Nephron (organoid): ENCODE measurements around the gene NEDD4L.

Source experiments
- H3K27ac Mint-ChIP-seq, 3 experiments: 2 replicates each; pipeline ENCODE4 v1.8.0; 2020; ENCODE audit warnings: mixed read lengths in 3 of 3, mild to moderate bottlenecking in 2 of 3, moderate library complexity in 1 of 3
- H3K27me3 Mint-ChIP-seq: 2 replicates; pipeline ENCODE4 v1.8.0; 2021; ENCODE audit warnings: low read depth, mild to moderate bottlenecking, moderate library complexity, mixed read lengths
- H3K36me3 Mint-ChIP-seq: 2 replicates; pipeline ENCODE4 v1.8.0; 2020; ENCODE audit warnings: low read depth, mixed read lengths
- H3K4me1 Mint-ChIP-seq: 2 replicates; pipeline ENCODE4 v1.8.0; 2020; ENCODE audit warnings: mixed read lengths
- H3K4me3 Mint-ChIP-seq, 3 experiments: 2 replicates each; pipeline ENCODE4 v1.8.0; 2020; ENCODE audit warnings: mild to moderate bottlenecking in 3 of 3, mixed read lengths in 3 of 3, moderate library complexity in 2 of 3
- H3K9me3 Mint-ChIP-seq: 2 replicates; pipeline ENCODE4 v1.8.0; 2020; ENCODE audit warnings: mixed read lengths
- CTCF ChIP-seq, 3 experiments: fragments of 200-600 bp; sonication (generic); IDR thresholded peaks; one replicate each; pipeline ENCODE4 v1.5.0; 2021; ENCODE audit warnings: antibody characterized with exemption in 3 of 3; ENCODE audit not compliant: unreplicated experiment in 3 of 3

The NEDD4L gene

GRCh38 chr18:58216071-58216481 is 172.1 kb downstream of the NEDD4L start:
- Mint-ChIP-seq H3K4me1 (peaks cover 21% of the 10 kb centered on the region), H3K4me3 (peak overlapping the region in 1 of 3 experiments; percentile 4), H3K27ac (peak overlapping the region; percentile 15 to 76 (median 58)), H3K27me3 (no peaks in the 10 kb centered on the region), H3K9me3 (no peaks in the 10 kb centered on the region), H3K36me3 (no peaks in the 10 kb centered on the region)
- TF ChIP-seq CTCF (IDR thresholded peaks at IDR 0.05; ENCODE audit: unreplicated experiment in 3 of 3), result no peak

DNA sequence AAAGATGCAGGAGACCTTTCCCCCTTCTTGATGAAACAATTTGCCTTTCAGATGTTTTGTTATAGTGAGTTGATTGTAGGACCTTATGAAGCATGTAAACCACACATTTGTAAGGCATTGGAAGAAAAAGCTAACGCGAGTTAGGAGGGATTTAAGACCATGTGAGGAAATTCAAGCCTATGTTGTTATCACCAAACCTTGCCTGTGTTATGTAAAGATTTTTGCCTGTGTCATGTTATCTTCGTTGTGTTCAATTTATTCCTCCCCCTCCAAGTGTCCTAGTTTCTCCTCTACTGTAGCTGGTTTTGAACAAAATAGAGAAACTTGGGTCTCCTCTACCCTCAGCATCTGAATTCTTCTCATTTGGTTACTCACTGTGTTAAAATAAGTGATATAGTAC is 173.0 kb downstream of the NEDD4L start:
- H3K36me3 Mint-ChIP-seq, result no peaks in the 10 kb centered on the region
- H3K27me3 Mint-ChIP-seq, result no peaks in the 10 kb centered on the region
- TF ChIP-seq CTCF (IDR thresholded peaks at IDR 0.05; ENCODE audit: unreplicated experiment in 3 of 3), result no peak
- peak overlapping the region in 1 of 3 experiments; percentile 56 for H3K27ac Mint-ChIP-seq
- H3K4me3 Mint-ChIP-seq, result no peak overlapping the region
- H3K9me3 Mint-ChIP-seq, result no peaks in the 10 kb centered on the region
- H3K4me1 Mint-ChIP-seq, result peaks cover 27% of the 10 kb centered on the region

DNA sequence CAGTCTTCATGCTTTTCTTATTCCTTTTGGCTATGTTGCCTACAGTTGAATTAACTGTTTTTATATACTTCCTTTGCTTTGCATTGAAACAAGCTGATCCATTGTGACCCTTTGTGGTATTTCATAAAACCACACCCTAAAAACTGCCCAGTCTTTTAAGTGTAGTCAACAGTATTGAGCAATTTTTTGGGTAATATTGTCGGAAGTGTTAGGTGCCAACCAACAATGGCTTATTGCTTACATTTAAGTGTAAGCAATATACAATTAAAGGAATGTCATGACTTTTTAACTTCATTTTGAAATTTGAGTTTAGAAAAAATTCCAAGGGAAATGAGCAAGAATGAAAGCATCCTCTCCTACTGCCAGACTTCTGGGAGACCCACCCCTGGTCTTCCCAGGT is 174.1 kb downstream of the NEDD4L start:
- no peak overlapping the region for H3K27ac Mint-ChIP-seq
- no peak for TF ChIP-seq CTCF (IDR thresholded peaks at IDR 0.05; ENCODE audit: unreplicated experiment in 3 of 3)
- peaks cover 37% of the 10 kb centered on the region for H3K4me1 Mint-ChIP-seq
- H3K36me3 Mint-ChIP-seq, result no peaks in the 10 kb centered on the region
- H3K9me3 Mint-ChIP-seq, result no peaks in the 10 kb centered on the region
- H3K27me3 Mint-ChIP-seq, result no peaks in the 10 kb centered on the region
- H3K4me3 Mint-ChIP-seq, result no peak overlapping the region

- H3K27ac Mint-ChIP-seq, result peak overlapping the region; percentile 55 to 87 (median 69)
- H3K9me3 Mint-ChIP-seq, result no peaks in the 10 kb centered on the region
- peaks cover 37% of the 10 kb centered on the region for H3K4me1 Mint-ChIP-seq
- no peaks in the 10 kb centered on the region for H3K36me3 Mint-ChIP-seq
- H3K27me3 Mint-ChIP-seq, result no peaks in the 10 kb centered on the region
- H3K4me3 Mint-ChIP-seq, result no peak overlapping the region
- TF ChIP-seq CTCF (IDR thresholded peaks at IDR 0.05; ENCODE audit: unreplicated experiment in 3 of 3), result no peak
Measured at GRCh38 chr18:58221060-58221725, 177.2 kb downstream of the NEDD4L start.

DNA sequence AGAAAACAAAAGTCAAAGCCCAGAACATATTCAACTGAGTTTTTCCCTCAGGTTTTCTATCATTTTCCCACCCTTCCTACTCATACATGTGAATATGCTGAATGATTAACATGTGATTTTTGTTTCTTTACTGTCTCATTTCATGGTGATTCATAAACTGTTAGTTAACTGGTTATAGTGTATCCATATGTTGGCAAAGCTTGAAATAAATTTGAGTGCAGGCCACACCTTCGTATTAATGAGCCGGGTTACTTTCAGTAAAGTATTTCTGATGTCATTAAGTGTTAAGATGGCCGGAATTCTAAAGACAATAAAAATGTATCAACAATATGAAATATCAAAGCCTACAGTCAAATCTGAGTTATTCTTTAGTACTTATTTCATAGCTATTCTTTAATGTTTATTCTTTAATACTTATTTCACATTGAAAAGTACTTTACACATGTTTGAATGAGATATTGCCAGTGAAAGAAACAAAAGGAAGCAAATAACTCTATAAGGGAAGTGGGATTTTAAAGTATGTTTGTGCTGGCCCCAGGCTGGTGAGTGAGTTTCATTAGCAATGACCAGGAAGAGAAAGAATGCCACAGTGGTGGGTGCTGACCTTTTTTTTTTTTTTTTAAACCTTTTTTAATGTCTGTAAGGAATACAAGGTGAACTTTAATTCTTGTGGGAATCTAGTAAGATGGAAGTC is 178.6 kb downstream of the NEDD4L start:
- H3K27ac Mint-ChIP-seq, result peak overlapping the region; percentile 55 to 79 (median 65)
- no peaks in the 10 kb centered on the region for H3K36me3 Mint-ChIP-seq
- no peak for TF ChIP-seq CTCF (IDR thresholded peaks at IDR 0.05; ENCODE audit: unreplicated experiment in 3 of 3)
- no peaks in the 10 kb centered on the region for H3K9me3 Mint-ChIP-seq
- no peak overlapping the region for H3K4me3 Mint-ChIP-seq
- no peaks in the 10 kb centered on the region for H3K27me3 Mint-ChIP-seq
- peaks cover 42% of the 10 kb centered on the region for H3K4me1 Mint-ChIP-seq
